GM21786 (cell line): Measurements from ENCODE around the gene XAB2.
"Not testable (repeated sequence)": the region's sequence is repeated elsewhere in the genome, so short reads cannot be mapped to it uniquely, and the experiment has no call there.

Experiments used
- ATAC-seq: cut with Tn5 transposase; IDR thresholded peaks from one replicate; pipeline ENCODE4 v1.9.1; 2021; ENCODE audit not compliant: unreplicated experiment

XAB2 gene

GRCh38 chr19:7582446-7582845 lies 46.9 kb downstream of the XAB2 start:
- no peak for ATAC-seq

DNA sequence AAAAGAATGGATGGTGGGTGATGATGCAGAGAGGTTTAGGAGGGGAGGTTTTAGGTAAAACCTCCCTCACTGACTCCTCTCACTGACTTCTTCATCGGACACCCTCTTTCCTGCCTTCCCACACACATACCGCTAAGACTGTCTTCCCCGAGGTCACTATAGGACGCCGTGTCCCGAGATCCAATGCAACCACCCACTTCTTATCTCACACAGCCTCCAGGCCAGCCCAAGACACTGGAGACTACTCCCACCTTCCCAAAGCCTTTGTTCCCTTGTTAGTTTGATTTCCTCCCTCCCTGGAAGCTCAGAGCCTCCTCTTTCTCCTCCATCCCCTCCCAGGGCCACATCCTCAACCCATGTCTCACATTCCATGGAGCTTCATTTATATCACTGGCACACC lies 50.2 kb downstream of the XAB2 start:
- no peak for ATAC-seq

- ATAC-seq, result no peak
These were observed 51.2 kb downstream of the XAB2 start for GRCh38 chr19:7578127-7578526.

GRCh38 chr19:7577422-7577821 lies 51.9 kb downstream of the XAB2 start:
- ATAC-seq, result not testable (repeated sequence)

DNA sequence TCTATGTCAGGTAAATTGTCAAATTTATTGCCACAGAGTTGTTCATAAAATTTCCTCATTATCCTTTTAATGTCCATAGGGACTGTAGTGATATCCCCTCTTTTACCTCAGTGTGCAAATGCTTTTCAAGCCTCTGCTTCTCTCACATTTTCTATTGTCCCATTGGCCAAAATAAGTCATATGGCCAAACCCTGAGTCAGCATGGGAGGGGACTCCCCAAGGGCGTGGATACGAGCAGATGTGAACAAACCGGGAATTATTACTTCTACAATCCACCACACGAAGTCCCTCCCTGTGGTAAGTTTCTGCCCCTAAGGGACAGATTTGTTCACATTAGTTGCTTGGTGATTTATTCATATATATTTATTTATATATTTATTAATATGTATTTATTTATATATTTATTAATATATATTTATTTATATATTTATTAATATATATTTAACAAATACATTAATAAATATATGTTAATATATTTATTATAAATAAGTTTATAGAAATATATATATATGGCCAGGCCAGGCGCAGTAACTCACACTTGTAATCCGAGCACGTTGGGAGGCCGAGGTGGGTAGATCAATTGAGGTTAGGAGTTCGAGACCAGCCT lies 53.8 kb downstream of the XAB2 start:
- ATAC-seq, result no peak

DNA sequence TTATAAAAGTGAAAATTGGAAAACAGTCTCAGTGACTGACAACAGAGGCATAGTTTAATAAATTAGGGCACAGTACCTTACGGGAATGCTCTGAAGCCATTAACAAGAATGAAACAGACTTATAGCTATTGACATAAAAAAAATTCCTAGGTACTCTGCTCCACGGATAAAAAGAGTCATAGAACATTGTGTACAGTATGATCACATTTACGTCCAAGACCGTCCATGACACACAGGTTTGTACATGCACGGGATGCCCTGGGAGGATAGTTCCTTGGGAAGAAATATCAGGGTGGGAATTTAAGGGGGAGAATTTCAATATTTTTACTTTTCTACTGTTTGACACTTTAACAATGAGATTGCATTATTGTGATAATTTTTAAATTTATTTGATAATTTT lies 58.6 kb downstream of the XAB2 start:
- ATAC-seq, result no peak
